Kidney capillary endothelial cell (primary cell): Measurements from ENCODE around the gene RHOBTB1.
"Not testable (repeated sequence)": the region's sequence is repeated elsewhere in the genome, so short reads cannot be mapped to it uniquely, and the experiment has no call there.

Experiments
- DNase-seq: peaks from one replicate; pipeline ENCODE4 v3.0.0-alpha.2; 2018; ENCODE audit warnings: low spot score

The RHOBTB1 gene

GRCh38 chr10:60868946-60869345 lies 75.0 kb downstream of the RHOBTB1 start:
- DNase-seq, result no peak

- no peak for DNase-seq
These were observed 78.7 kb downstream of the RHOBTB1 start for GRCh38 chr10:60865198-60865783.

- no peak for DNase-seq
These were observed 80.2 kb downstream of the RHOBTB1 start for GRCh38 chr10:60863796-60864195.

GRCh38 chr10:60862517-60862916 lies 81.5 kb downstream of the RHOBTB1 start:
- no peak for DNase-seq

GRCh38 chr10:60856405-60856804 lies 87.6 kb downstream of the RHOBTB1 start:
- no peak for DNase-seq

- DNase-seq, result no peak
These were observed 90.3 kb downstream of the RHOBTB1 start for GRCh38 chr10:60853637-60854036.

- no peak for DNase-seq
These were observed 90.9 kb downstream of the RHOBTB1 start for GRCh38 chr10:60853107-60853506.

GRCh38 chr10:60849740-60850139 lies 94.2 kb downstream of the RHOBTB1 start:
- DNase-seq, result no peak

GRCh38 chr10:60849217-60849616 lies 94.8 kb downstream of the RHOBTB1 start:
- no peak for DNase-seq

GRCh38 chr10:60848680-60849079 lies 95.3 kb downstream of the RHOBTB1 start:
- no peak for DNase-seq

- DNase-seq, result no peak
These were observed 95.9 kb downstream of the RHOBTB1 start for GRCh38 chr10:60848126-60848525.

- peak; percentile 57 for DNase-seq
These were observed 97.8 kb downstream of the RHOBTB1 start for GRCh38 chr10:60846173-60846572.

- no peak for DNase-seq
These were observed 98.9 kb downstream of the RHOBTB1 start for GRCh38 chr10:60845038-60845437.

GRCh38 chr10:60842694-60843093 lies 101.3 kb downstream of the RHOBTB1 start:
- DNase-seq, result no peak

- not testable (repeated sequence) for DNase-seq
These were observed 102.8 kb downstream of the RHOBTB1 start for GRCh38 chr10:60841227-60841626.

GRCh38 chr10:60835049-60835448 lies 108.9 kb downstream of the RHOBTB1 start:
- DNase-seq, result no peak

- DNase-seq, result no peak
These were observed 109.6 kb downstream of the RHOBTB1 start for GRCh38 chr10:60834401-60834800.

GRCh38 chr10:60832136-60832535 lies 111.8 kb downstream of the RHOBTB1 start:
- not testable (repeated sequence) for DNase-seq

- peak; percentile 92 for DNase-seq
These were observed 115.5 kb downstream of the RHOBTB1 start for GRCh38 chr10:60828489-60828852.

GRCh38 chr10:60827791-60828488 lies 116.0 kb downstream of the RHOBTB1 start:
- peak; percentile 99 for DNase-seq

- DNase-seq, result no peak
These were observed 118.5 kb downstream of the RHOBTB1 start for GRCh38 chr10:60825520-60825919.

GRCh38 chr10:60823324-60823723 lies 120.7 kb downstream of the RHOBTB1 start:
- no peak for DNase-seq

- no peak for DNase-seq
These were observed 121.2 kb downstream of the RHOBTB1 start for GRCh38 chr10:60822809-60823208.

GRCh38 chr10:60821656-60822055 lies 122.3 kb downstream of the RHOBTB1 start:
- DNase-seq, result no peak
